ENCODE data around the gene AOAH. TPM values are rescaled to one million over a fixed set of nuclear protein-coding genes. Genes with fewer than 3 reads are reported as not detected.
A peak's percentile ranks its signal among the peaks of the same experiment; 100 is the strongest.

AOAH gene
- total and polyA plus RNA-seq, 5 donors = 1.1 to 6.0 (median 4.4) TPM

DNA sequence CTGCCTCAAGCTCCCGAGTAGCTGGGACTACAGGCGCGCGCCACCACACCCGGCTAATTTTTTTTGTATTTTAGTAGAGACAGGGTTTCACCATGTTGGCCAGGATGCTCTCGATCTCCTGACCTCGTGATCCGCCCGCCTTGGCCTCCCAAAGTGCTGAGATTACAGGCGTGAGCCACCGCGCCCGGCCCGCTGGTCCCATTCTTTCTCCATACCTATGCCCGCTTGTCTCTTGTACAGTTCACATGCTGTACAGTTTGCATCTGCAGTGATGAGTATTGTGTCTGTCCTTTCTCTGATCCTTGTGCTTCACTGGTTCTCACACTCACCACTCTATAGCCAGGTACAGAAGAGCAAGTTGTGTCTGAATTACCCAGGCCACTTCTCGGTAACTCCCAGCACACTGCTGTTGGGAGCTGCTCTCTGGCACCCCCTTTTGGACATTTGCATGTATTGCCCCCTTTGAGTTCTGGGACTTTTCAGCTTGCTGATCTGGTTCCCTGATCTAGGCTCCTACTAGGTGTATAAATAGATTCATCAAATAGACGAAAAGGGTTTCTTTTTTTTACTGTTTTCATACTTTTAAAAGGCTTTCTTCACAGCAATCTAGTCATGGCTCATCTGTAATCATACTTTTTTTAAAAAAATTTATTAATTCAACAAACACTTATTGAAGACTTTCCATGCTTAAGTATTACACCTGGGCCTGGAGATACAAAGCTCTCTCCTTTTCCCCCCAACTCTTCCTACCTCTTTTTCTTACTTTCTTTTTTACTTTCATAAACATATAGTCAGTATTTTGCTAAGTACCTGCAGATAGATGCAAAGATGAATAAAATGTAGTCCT is 53.5 kb downstream of the AOAH start:
- Histone ChIP-seq H3K4me1 (ENCODE audit: control insufficient read depth, insufficient read depth, low read length) (no peaks in the 10 kb centered on the region), H3K27me3 (ENCODE audit: control insufficient read depth, insufficient read depth) (no peaks in the 10 kb centered on the region), H3K4me3 (ENCODE audit: low read length) (no peak overlapping the region), H3K9me3 (ENCODE audit: control insufficient read depth, low read length) (no peaks in the 10 kb centered on the region), H3K27ac (ENCODE audit: low read length) (no peak overlapping the region)
- WGBS = 80% methylated on average over 17 of the region's 17 CpGs
- DNase-seq (peak; percentile 18 to 59 (median 58)), ATAC-seq (peak; percentile 65 to 70)
- intact Hi-C loops (cut with DNase I) = loop anchor here in 2 of 4 donors (5.0 kb wide), 1 partner anchor 184 kb away; no protein-coding TSS in a partner anchor

DNA sequence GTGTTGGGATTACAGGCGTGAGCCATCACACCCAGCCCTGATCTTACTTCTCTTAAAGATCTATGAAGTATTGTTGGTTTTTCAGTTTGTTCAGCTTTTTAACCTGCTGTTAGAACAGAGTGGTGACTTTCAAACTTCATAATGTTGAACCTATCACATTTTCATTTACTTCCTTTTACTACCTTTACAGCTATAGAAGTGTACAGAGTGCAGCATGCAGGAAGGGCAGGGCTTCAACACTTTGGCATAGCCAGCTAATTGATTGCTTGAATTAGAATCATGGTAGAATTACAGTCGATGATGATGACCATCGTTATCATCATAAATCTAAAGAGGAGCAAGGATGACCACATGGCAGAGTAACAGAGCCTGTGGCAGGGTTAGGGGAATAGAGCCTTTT is 55.5 kb downstream of the AOAH start:
- H3K9me3 ChIP-seq (ENCODE audit: control insufficient read depth, low read length) = no peaks in the 10 kb centered on the region
- DNase-seq (no peak), ATAC-seq (no peak)
- no peak overlapping the region for H3K27ac ChIP-seq (ENCODE audit: low read length)
- WGBS = 88% methylated on average over 3 of the region's 3 CpGs
- no peaks in the 10 kb centered on the region for H3K27me3 ChIP-seq (ENCODE audit: control insufficient read depth, insufficient read depth)
- no peak overlapping the region for H3K4me3 ChIP-seq (ENCODE audit: low read length)
- intact Hi-C loops (cut with DNase I) = no loop called here
- H3K4me1 ChIP-seq (ENCODE audit: control insufficient read depth, insufficient read depth, low read length) = no peaks in the 10 kb centered on the region

- no peaks in the 10 kb centered on the region for H3K27me3 ChIP-seq (ENCODE audit: control insufficient read depth, insufficient read depth)
- H3K9me3 ChIP-seq (ENCODE audit: control insufficient read depth, low read length) = no peaks in the 10 kb centered on the region
- DNase-seq (no peak), ATAC-seq (no peak)
- no peak overlapping the region for H3K4me3 ChIP-seq (ENCODE audit: low read length)
- WGBS = 84% methylated on average over 3 of the region's 3 CpGs
- no peaks in the 10 kb centered on the region for H3K4me1 ChIP-seq (ENCODE audit: control insufficient read depth, insufficient read depth, low read length)
- no peak overlapping the region for H3K27ac ChIP-seq (ENCODE audit: low read length)
- intact Hi-C loops (cut with DNase I) = no loop called here
Observed at GRCh38 chr7:36668080-36668479, 56.2 kb downstream of the AOAH start.

- intact Hi-C loops (cut with DNase I) = no loop called here
- H3K4me1 ChIP-seq (ENCODE audit: control insufficient read depth, insufficient read depth, low read length) = no peaks in the 10 kb centered on the region
- H3K27ac ChIP-seq (ENCODE audit: low read length) = no peak overlapping the region
- no peaks in the 10 kb centered on the region for H3K27me3 ChIP-seq (ENCODE audit: control insufficient read depth, insufficient read depth)
- ATAC-seq (no peak), DNase-seq (no peak)
- 54% methylated on average over 2 of the region's 2 CpGs for WGBS
- no peak overlapping the region for H3K4me3 ChIP-seq (ENCODE audit: low read length)
- H3K9me3 ChIP-seq (ENCODE audit: control insufficient read depth, low read length) = no peaks in the 10 kb centered on the region
Observed at GRCh38 chr7:36667007-36667745, 57.1 kb downstream of the AOAH start.

GRCh38 chr7:36663481-36663880 is 60.8 kb downstream of the AOAH start:
- no peak for ATAC-seq
- DNase-seq = no peak
- no peaks in the 10 kb centered on the region for H3K27me3 ChIP-seq (ENCODE audit: control insufficient read depth, insufficient read depth)
- no peaks in the 10 kb centered on the region for H3K4me1 ChIP-seq (ENCODE audit: control insufficient read depth, insufficient read depth, low read length)
- no peaks in the 10 kb centered on the region for H3K9me3 ChIP-seq (ENCODE audit: control insufficient read depth, low read length)
- no peak overlapping the region for H3K4me3 ChIP-seq (ENCODE audit: low read length)
- intact Hi-C loops (cut with DNase I) = no loop called here
- H3K27ac ChIP-seq (ENCODE audit: low read length) = no peak overlapping the region
- WGBS = 90% methylated on average over 4 of the region's 4 CpGs

- Histone ChIP-seq H3K9me3 (ENCODE audit: control insufficient read depth, low read length) (no peaks in the 10 kb centered on the region), H3K27me3 (ENCODE audit: control insufficient read depth, insufficient read depth) (no peaks in the 10 kb centered on the region), H3K27ac (ENCODE audit: low read length) (no peak overlapping the region), H3K4me1 (ENCODE audit: control insufficient read depth, insufficient read depth, low read length) (no peaks in the 10 kb centered on the region), H3K4me3 (ENCODE audit: low read length) (no peak overlapping the region)
- peak in 1 of 2 donors; percentile 22 for ATAC-seq
- DNase-seq = no peak
- intact Hi-C loops (cut with DNase I) = no loop called here
- 74% methylated on average over 7 of the region's 7 CpGs for WGBS
Observed at GRCh38 chr7:36661135-36661840, 63.0 kb downstream of the AOAH start.

DNA sequence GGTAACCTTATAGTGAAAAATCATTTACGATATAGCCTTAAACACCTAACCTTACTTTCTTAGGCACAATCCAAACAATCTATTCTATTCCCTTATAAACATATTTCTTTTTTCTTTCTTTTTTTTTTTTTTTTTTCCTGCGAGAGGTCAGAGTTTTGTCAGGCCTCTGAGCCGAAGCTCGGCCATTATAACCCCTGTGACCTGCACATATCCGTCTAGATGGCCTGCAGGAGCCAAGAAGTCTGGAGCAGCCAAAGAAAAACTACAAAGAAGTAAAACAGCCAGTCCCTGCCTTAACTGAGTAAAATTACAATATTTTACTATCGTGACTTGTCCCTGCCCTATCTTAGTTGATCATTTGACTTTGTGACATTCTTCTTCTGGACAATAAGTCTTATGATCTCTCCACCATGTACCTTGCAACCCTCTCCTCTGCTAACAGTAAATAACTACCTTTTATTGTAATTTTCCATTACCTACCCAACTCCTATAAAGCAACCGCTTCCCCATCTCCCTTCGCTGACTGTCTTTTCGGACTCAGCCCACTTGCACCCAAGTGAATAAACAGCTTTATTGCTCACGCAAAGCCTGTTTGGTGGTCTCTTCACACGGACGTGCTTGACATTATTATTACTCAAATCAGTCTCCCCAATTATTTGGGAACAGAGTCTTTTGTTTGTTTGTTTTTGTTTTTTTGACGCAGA is 64.5 kb downstream of the AOAH start:
- no peak for DNase-seq
- Histone ChIP-seq H3K9me3 (ENCODE audit: control insufficient read depth, low read length) (no peaks in the 10 kb centered on the region), H3K4me1 (ENCODE audit: control insufficient read depth, insufficient read depth, low read length) (no peaks in the 10 kb centered on the region), H3K4me3 (ENCODE audit: low read length) (no peak overlapping the region), H3K27ac (ENCODE audit: low read length) (no peak overlapping the region), H3K27me3 (ENCODE audit: control insufficient read depth, insufficient read depth) (no peaks in the 10 kb centered on the region)
- intact Hi-C loops (cut with DNase I) = no loop called here
- peak in 1 of 2 donors; percentile 49 for ATAC-seq
- WGBS = 73% methylated on average over 13 of the region's 13 CpGs

- WGBS = 48% methylated on average over 4 of the region's 4 CpGs
- intact Hi-C loops (cut with DNase I) = no loop called here
- Histone ChIP-seq H3K9me3 (ENCODE audit: control insufficient read depth, low read length) (no peaks in the 10 kb centered on the region), H3K4me1 (ENCODE audit: control insufficient read depth, insufficient read depth, low read length) (no peaks in the 10 kb centered on the region), H3K4me3 (ENCODE audit: low read length) (no peak overlapping the region), H3K27ac (ENCODE audit: low read length) (no peak overlapping the region), H3K27me3 (ENCODE audit: control insufficient read depth, insufficient read depth) (no peaks in the 10 kb centered on the region)
- ATAC-seq (peak; percentile 41 to 81), DNase-seq (no peak)
Observed at GRCh38 chr7:36659172-36659516, 65.2 kb downstream of the AOAH start.

DNA sequence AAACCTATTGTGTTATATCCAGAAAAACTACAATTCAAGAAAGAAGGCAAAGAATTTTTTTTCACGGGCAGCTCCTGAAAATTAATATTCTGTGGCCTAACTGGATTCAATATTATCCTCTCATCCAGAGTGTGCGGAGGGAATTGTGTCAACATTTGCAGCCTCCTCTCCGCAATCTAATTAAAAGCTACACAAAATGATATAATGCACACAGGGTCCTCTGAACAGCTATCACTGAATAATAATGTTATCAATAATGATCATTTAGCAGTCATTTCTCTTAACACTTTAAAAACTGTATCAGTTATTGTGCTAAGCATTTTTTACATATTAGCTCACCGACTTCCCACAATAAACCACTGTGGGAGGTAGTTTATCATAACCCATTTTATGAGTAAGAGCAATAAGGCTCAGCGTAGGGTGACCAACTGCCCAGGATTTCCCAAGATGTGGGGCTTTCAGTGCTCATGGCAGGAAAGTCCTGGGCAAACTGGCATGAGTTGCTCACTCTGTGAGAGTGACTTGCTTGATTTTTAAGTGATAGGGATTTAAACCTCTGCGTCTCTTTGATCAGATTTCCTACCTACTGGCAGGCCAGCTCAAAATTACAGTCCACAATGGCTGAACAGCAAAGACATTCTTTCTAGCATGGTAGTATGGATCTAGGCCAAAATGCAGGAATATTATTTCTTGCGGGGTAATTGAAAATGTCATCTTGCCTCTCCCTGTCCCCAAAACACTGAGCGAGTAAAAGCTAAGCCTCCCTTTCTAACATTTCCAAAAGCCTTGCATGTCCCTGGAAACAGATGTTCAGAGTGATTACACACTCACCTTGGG is 65.7 kb downstream of the AOAH start:
- Histone ChIP-seq H3K9me3 (ENCODE audit: control insufficient read depth, low read length) (no peaks in the 10 kb centered on the region), H3K4me3 (ENCODE audit: low read length) (no peak overlapping the region), H3K27me3 (ENCODE audit: control insufficient read depth, insufficient read depth) (no peaks in the 10 kb centered on the region), H3K27ac (ENCODE audit: low read length) (peak overlapping the region; percentile 40), H3K4me1 (ENCODE audit: control insufficient read depth, insufficient read depth, low read length) (no peaks in the 10 kb centered on the region)
- WGBS = 72% methylated on average over 8 of the region's 8 CpGs
- intact Hi-C loops (cut with DNase I) = no loop called here
- DNase-seq (no peak), ATAC-seq (no peak)

- H3K27ac ChIP-seq (ENCODE audit: low read length) = no peak overlapping the region
- no peaks in the 10 kb centered on the region for H3K4me1 ChIP-seq (ENCODE audit: control insufficient read depth, insufficient read depth, low read length)
- no peaks in the 10 kb centered on the region for H3K9me3 ChIP-seq (ENCODE audit: control insufficient read depth, low read length)
- no peaks in the 10 kb centered on the region for H3K27me3 ChIP-seq (ENCODE audit: control insufficient read depth, insufficient read depth)
- H3K4me3 ChIP-seq (ENCODE audit: low read length) = no peak overlapping the region
- ATAC-seq = no peak
- intact Hi-C loops (cut with DNase I) = no loop called here
- no peak for DNase-seq
- WGBS = 85% methylated on average over 8 of the region's 8 CpGs
Observed at GRCh38 chr7:36657036-36657660, 67.1 kb downstream of the AOAH start.
